Activated T-cell treated with anti-CD3 and anti-CD28 coated beads, Interleukin-2, amount 50 U/mL, for 48 hours (primary cell): ENCODE results near the gene TNFRSF21.
"Not testable (repeated sequence)": the region's sequence is repeated elsewhere in the genome, so short reads cannot be mapped to it uniquely, and the experiment has no call there.

Source experiments
- DNase-seq, 2 experiments: peaks; one replicate each; pipeline ENCODE4 v3.0.0-alpha.2; 2020

Gene TNFRSF21

GRCh38 chr6:47309291-47310130 lies at the start of gene TNFRSF21:
TSS of gene TNFRSF21 (minus strand) at chr6:47309905. CDS start at chr6:47309511, 394 bp downstream.
- peak; percentile 89 for DNase-seq

GRCh38 chr6:47358440-47359225 lies 48.9 kb upstream of the TNFRSF21 start:
- no peak for DNase-seq

GRCh38 chr6:47357827-47358226 lies 48.1 kb upstream of the TNFRSF21 start:
- no peak for DNase-seq

DNA sequence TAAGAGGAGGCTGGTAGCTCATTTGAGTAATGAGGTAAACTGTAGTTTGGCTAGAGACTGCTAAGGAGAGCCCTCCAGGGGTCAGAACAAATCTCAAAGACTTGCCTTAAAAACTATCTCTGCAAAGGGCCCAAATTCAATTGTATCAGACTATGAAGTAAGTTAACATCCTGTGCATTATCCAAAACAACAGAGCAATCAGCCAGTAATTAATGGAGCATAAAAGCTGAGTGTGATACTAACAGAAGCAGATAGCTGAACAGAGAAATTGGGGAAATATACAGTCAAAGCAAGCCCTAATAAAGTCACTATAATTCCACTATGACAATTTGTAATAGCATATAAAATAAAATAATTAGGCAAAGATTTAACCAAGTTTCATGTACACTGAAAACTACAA lies 45.8 kb upstream of the TNFRSF21 start:
- DNase-seq, result no peak

DNA sequence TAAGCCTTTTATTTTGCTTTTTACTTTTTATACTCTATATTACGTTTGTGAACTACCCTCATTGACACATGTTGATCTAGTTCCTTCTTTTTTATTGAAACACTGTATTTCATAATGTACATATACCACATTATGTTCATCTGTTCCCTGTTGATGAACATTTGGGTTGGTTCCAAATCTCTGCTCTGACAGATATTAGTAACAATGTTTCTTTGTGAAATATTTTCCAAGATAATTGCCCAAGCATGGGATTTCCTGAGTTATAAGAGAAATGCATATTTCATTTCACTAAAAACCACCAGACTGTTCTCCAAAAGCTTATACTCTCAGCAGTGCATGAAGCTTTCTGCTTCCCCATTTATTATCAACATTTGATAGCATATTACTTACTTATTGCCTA lies 44.2 kb upstream of the TNFRSF21 start:
- DNase-seq, result no peak

DNA sequence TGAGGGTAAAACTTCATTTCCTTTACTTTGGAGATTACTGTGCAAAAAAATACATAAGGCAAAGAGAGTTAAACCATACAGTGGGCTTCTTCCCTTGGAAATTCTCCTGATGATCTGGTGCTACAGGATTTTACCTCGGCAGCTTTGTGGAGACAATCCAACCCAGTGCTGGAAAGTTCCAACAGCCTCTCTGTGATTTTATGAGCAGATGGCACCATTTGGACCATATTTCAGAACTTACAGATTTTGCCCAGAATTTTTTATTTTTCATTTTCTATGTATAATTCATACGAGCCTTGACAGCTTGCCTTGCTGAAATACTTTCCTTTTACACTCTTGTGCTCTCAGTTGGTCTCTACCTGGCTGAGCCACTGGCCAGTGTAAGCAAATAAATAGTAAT lies 43.3 kb upstream of the TNFRSF21 start:
- no peak for DNase-seq

DNA sequence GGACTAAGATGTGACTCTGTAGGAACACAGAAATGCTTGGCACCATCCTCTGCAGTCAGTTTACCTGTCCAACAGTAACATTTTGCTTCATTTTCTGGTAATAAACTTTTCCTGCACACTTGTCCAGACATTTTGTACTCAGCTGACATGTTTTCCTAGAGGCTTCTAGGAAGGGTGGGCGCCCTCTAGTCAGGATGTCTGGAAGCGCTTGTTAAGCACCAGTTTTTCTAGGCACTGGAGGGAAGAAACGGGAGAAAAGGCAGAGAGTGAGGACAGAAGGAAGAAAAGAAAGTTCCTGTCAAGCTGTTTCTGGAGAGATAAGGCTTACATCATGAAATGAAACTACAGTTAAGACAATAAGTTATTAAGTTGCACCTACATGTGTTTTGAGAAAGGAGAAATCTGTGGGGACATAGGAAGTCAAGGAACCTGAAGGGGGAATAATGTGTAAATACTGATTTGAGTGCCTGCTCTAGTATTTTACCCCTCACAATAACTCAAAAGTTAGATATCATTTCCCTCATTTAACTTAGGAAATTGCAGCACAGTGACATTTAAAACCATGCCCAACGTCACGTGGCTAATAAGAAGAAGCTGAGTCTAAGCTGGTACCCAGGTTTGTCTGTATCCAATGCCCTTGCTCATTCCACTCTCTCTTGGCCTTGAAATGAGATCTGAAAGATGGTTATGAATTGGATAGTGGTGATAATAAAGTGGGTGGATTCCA lies 42.7 kb upstream of the TNFRSF21 start:
- DNase-seq, result no peak

GRCh38 chr6:47351621-47352020 lies 41.9 kb upstream of the TNFRSF21 start:
- DNase-seq, result no peak

GRCh38 chr6:47349931-47350330 lies 40.2 kb upstream of the TNFRSF21 start:
- no peak for DNase-seq

GRCh38 chr6:47348316-47348863 lies 38.7 kb upstream of the TNFRSF21 start:
- DNase-seq, result no peak

DNA sequence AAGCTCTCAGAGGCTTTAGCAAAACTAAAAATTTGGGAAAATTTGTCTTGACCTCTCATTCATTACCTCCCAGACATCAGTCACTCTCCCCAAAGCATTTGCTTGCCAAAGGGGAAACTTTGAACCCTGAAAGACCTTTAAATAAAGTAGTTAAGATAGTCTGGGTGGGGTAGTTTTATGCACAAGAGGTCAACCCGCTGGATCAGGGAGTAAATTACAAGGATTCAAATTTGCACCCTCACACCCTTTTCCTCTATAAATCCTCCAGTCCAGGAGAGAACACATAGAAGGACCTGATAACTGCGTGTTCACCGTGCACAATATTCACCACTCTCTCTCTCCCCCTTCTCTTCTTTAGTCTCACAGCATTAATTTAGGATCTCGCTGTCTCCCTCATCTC lies 36.1 kb upstream of the TNFRSF21 start:
- DNase-seq, result no peak

- DNase-seq, result no peak
These were observed 34.3 kb upstream of the TNFRSF21 start for GRCh38 chr6:47344022-47344421.

DNA sequence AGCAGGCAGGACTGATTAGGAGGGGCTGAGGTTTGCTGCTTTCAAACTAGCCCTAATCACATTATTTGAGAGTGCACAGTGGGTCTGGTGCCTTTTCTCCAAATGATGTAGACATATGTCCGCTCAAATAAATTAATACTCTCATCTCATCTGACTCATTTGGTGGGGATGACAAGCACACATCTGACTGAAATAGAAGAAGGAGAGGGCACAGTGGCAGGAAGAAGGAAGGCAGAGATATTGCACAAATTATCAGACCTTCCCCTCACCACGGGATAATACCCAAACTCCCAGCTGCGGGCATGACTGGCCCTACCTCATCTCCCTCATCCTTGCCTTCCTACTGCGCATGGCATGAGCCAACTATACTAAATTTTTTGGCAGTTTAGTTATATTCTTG lies 33.9 kb upstream of the TNFRSF21 start:
- no peak for DNase-seq

DNA sequence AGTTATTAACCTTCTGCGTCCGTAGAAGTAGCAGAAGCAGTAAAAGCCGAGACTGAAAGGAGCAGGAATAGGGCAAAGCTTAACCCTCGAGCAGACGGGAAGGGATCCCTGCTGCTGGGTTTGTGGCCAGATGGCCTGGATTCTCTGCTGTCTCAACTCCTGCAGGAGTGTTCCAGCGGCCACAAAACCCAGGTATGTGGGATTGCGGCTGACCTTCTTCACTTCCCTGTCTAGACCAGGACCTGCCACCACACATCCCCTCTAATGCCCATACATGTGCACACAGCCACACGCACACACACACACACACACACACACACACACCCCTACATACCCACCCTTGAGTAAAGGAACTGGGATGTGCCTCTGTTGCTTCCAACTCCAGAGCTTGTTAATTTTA lies 33.1 kb upstream of the TNFRSF21 start:
- no peak for DNase-seq

- DNase-seq, result no peak
These were observed 27.8 kb upstream of the TNFRSF21 start for GRCh38 chr6:47337519-47337918.

- DNase-seq, result no peak
These were observed 26.6 kb upstream of the TNFRSF21 start for GRCh38 chr6:47336334-47336733.

- DNase-seq, result no peak
These were observed 25.8 kb upstream of the TNFRSF21 start for GRCh38 chr6:47335466-47335865.

- DNase-seq, result no peak
These were observed 24.6 kb upstream of the TNFRSF21 start for GRCh38 chr6:47334334-47334733.

DNA sequence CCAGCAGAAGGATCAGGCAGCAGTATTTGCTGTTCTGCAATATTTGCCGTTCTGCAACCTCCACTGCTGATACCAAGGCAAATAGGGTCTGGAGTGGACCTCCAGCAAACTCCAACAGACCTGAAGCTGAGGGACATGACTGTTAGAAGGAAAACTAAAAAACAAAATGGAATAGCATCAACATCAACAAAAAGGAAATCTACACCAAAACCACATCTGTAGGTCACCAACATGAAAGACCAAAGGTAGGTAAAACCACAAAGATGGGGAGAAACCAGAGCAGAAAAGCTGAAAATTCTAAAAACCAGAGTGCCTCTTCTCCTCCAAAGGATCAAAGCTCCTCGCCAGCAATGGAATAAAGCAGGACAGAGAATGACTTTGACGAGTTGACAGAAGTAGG lies 18.9 kb upstream of the TNFRSF21 start:
- DNase-seq, result not testable (repeated sequence)

DNA sequence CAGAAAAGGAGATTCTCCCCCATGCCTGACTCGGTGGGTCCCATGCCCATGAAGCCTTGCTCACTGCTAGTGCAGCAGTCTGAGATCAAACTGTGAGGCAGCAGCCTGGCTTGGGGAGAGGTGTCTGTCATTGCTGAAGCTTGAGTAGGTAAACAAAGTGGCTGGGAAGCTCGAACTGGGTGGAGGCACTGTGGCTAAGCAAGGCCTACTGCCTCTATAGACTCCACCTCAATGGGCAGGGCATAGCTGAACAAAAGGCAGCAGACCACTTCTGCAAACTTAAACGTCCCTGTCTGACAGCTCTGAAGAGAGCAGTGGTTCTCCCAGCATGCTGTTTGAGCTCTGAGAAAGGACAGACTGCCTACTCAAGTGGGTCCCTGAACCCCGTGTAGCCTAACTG lies 18.4 kb upstream of the TNFRSF21 start:
- DNase-seq, result not testable (repeated sequence)

- no peak for DNase-seq
These were observed 14.2 kb upstream of the TNFRSF21 start for GRCh38 chr6:47323887-47324286.

DNA sequence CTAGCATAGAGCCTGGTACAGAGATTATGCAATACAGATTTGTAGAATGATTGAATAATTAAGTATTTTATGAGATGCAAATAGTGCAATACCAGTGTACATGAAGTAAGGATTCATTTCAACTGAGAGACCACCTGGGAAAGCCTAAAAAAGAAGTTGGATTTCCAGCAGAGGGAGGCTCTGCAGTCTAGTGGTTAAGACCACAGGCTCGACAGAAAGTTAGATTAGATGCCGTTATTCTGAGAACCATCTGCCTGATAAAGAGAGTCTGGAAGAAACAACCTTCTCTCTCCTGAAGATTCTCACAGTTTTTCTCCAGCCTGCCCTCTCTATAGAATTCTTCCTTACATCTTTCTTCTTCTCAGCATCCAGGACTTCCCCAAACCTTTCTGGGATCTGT lies 13.6 kb upstream of the TNFRSF21 start:
- no peak for DNase-seq

DNA sequence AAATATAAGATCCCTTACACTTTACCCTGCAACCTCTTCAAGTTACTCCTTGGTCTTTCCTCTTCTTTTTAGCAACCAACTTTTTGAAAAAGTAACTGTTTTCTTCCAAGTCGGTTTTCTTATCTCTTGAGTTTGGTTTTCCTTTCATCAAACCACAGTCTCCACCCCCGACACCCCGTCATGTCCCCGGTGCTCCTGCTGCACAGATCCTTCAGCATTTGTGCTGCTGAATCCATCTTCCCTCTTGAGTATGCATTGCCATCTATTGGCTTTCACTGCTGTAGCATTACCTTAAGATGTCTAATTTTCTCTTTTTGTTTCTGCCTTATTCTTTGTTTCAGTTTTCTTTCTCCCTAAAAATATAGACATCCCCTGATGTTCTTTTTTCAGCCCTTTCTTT lies 11.9 kb upstream of the TNFRSF21 start:
- DNase-seq, result no peak
